HepG2 (cell line): ENCODE data around the gene STK32A. TPM values are rescaled to one million over a fixed set of nuclear protein-coding genes. Genes with fewer than 3 reads are reported as not detected.

Experiments
- ATAC-seq: fragments of 200-7000 bp; cut with Tn5 transposase; 3 replicates; pipeline ENCODE4 v1.9.1; 2020; ENCODE audit warnings: mild to moderate bottlenecking, moderate library complexity
- BruUV-seq: library from RNA; stranded (reverse); fragments of 400-500 nt; replicated peaks from 2 replicates; lab custom pipeline; 2021; lab: Mats Ljungman, UMichigan
- CTCF ChIA-PET: fragments of 300-600 bp; formaldehyde crosslinking; extraction: SDS; loops from one replicate; lab custom pipeline; 2021; ENCODE audit warnings: low total read pairs, inconsistent platforms, low intra/inter-chr PET ratio; lab: Yijun Ruan, JAX
- POLR2A ChIA-PET: fragments of 350-600 bp; sonication (Branson Sonifier 250); formaldehyde crosslinking; loops from one replicate; lab custom pipeline; 2020; ENCODE audit warnings: antibody characterized with exemption, inconsistent platforms; lab: Yijun Ruan, JAX
- DNase-seq: peaks from one replicate; pipeline ENCODE4 v3.0.0-alpha.2; 2015; ENCODE audit warnings: low spot score
- FAIRE-seq: peaks from 3 replicates; lab custom pipeline; 2011; peaks lifted over from hg19 to GRCh38; lab: Jason Lieb, UNC
- H2AFZ ChIP-seq: one replicate; pipeline ENCODE4 v1.6.1; 2011; ENCODE audit warnings: low read length, inconsistent platforms
- H3K27ac ChIP-seq: fragments of 300-600 bp; 3 replicates; pipeline ENCODE4 v1.8.0; 2011; ENCODE audit warnings: mixed run types, mild to moderate bottlenecking, mixed read lengths, low read length, inconsistent platforms; ENCODE audit not compliant: insufficient read depth; ENCODE audit errors: extremely low read length
- H3K27me3 ChIP-seq, 2 experiments: fragments of 200-600 bp in 1 of 2; 2 replicates in 1 of 2; 3 replicates in 1 of 2; pipeline versions ENCODE4 v1.6.0 to v1.8.0; 2011; ENCODE audit warnings: low read length in 2 of 2, mild to moderate bottlenecking in 2 of 2, moderate library complexity in 2 of 2, inconsistent platforms in 1 of 2; ENCODE audit not compliant: insufficient read depth in 2 of 2, control insufficient read depth in 1 of 2
- H3K36me3 ChIP-seq, 2 experiments: fragments of 200-600 bp in 1 of 2; replicated peaks in 1 of 2; 2 replicates in 1 of 2; 3 replicates in 1 of 2; pipeline versions ENCODE4 v1.5.1 to v1.8.0; 2011; ENCODE audit warnings: low read length in 2 of 2, inconsistent platforms in 1 of 2; ENCODE audit not compliant: insufficient read depth in 2 of 2, control insufficient read depth in 1 of 2
- H3K4me1 ChIP-seq: 2 replicates; pipeline ENCODE4 v1.5.1; 2012; ENCODE audit warnings: low read length, inconsistent platforms; ENCODE audit not compliant: insufficient read depth
- H3K4me2 ChIP-seq: 2 replicates; pipeline ENCODE4 v1.6.0; 2011; ENCODE audit warnings: low read depth, low read length, inconsistent platforms
- H3K4me3 ChIP-seq, 3 experiments: fragments of 200-600 bp in 1 of 3; sonication (generic), shearing (Covaris generic) in 1 of 3; replicated peaks in 1 of 3; 2 replicates each; pipeline ENCODE4 v1.5.1; 2011 to 2016; ENCODE audit warnings: low read length in 3 of 3, inconsistent platforms in 2 of 3, low read depth in 2 of 3, mild to moderate bottlenecking in 2 of 3, control low read depth in 1 of 3, mixed read lengths in 1 of 3; ENCODE audit not compliant: insufficient read depth in 1 of 3
- H3K79me2 ChIP-seq: one replicate; pipeline ENCODE4 v1.6.1; 2011; ENCODE audit warnings: low read length, inconsistent platforms; ENCODE audit not compliant: insufficient read depth
- H3K9ac ChIP-seq: 2 replicates; pipeline ENCODE4 v1.6.0; 2011; ENCODE audit warnings: mild to moderate bottlenecking, low read depth, low read length, inconsistent platforms; ENCODE audit not compliant: insufficient read depth
- H3K9me3 ChIP-seq: 2 replicates; pipeline ENCODE4 v1.5.1; 2012; ENCODE audit warnings: mild to moderate bottlenecking, low read length
- H4K20me1 ChIP-seq: 2 replicates; pipeline ENCODE4 v1.6.0; 2011; ENCODE audit warnings: inconsistent platforms, mild to moderate bottlenecking, low read length, moderate library complexity; ENCODE audit not compliant: insufficient read depth
- AGO2 ChIP-seq: fragments of 200-400 bp; formaldehyde crosslinking; optimal IDR thresholded peaks from 2 replicates; pipeline ENCODE3; 2017; ENCODE audit warnings: mild to moderate bottlenecking, low read depth, low read length, moderate library complexity
- CHD4 ChIP-seq: fragments of 200-600 bp; sonication (generic); IDR thresholded peaks from 2 replicates; pipeline ENCODE4 v1.7.0; 2017; ENCODE audit warnings: mild to moderate bottlenecking, low read length, borderline replicate concordance
- FOXM1 ChIP-seq: sonication (generic); formaldehyde crosslinking; IDR thresholded peaks from 2 replicates; pipeline ENCODE4 v1.5.0; 2020; ENCODE audit warnings: missing genetic modification reagents
- HMGA1 ChIP-seq: sonication (generic); formaldehyde crosslinking; conservative IDR thresholded peaks from 2 replicates; pipeline ENCODE4 v1.4.0; 2020; ENCODE audit warnings: missing genetic modification reagents
- MZF1 ChIP-seq: sonication (generic); formaldehyde crosslinking; IDR thresholded peaks from 2 replicates; pipeline ENCODE4 v1.8.1; 2023; ENCODE audit warnings: mild to moderate bottlenecking, missing genetic modification reagents, borderline replicate concordance
- NFE2L2 ChIP-seq: fragments of 150-350 bp; IDR thresholded peaks from 2 replicates; pipeline ENCODE4 v1.6.1; 2014; ENCODE audit warnings: low read length
- PHF8 ChIP-seq: sonication (generic); formaldehyde crosslinking; IDR thresholded peaks from 2 replicates; pipeline ENCODE4 v1.5.0; 2020; ENCODE audit warnings: missing genetic modification reagents
- POGZ ChIP-seq: sonication (generic); formaldehyde crosslinking; IDR thresholded peaks from 2 replicates; pipeline ENCODE4 v1.4.0; 2020; ENCODE audit warnings: mild to moderate bottlenecking, missing genetic modification reagents
- THAP11 ChIP-seq: IDR thresholded peaks from 2 replicates; pipeline ENCODE4 v1.6.1; 2016; ENCODE audit warnings: missing biosample characterization, missing genetic modification reagents
- ZBTB1 ChIP-seq: sonication (generic); formaldehyde crosslinking; IDR thresholded peaks from 2 replicates; pipeline ENCODE4 v1.4.0; 2020; ENCODE audit warnings: missing genetic modification reagents, borderline replicate concordance
- ZNF17 ChIP-seq: sonication (generic); formaldehyde crosslinking; IDR thresholded peaks from 2 replicates; pipeline ENCODE4 v1.5.0; 2020; ENCODE audit warnings: mild to moderate bottlenecking, missing genetic modification reagents
- ZNF260 ChIP-seq: sonication (generic); formaldehyde crosslinking; IDR thresholded peaks from 2 replicates; pipeline ENCODE4 v1.4.0; 2020; ENCODE audit warnings: missing genetic modification reagents, low read depth, mild to moderate bottlenecking, borderline replicate concordance
- ZNF296 ChIP-seq: sonication (generic); formaldehyde crosslinking; conservative IDR thresholded peaks from 2 replicates; pipeline ENCODE4 v1.5.0; 2020; ENCODE audit warnings: mild to moderate bottlenecking, missing genetic modification reagents
- ZNF354B ChIP-seq: sonication (generic); formaldehyde crosslinking; IDR thresholded peaks from 2 replicates; pipeline ENCODE4 v1.8.0; 2022; ENCODE audit warnings: mild to moderate bottlenecking, missing genetic modification reagents
- ZNF891 ChIP-seq: sonication (generic); formaldehyde crosslinking; IDR thresholded peaks from 2 replicates; pipeline ENCODE4 v1.5.0; 2020; ENCODE audit warnings: mild to moderate bottlenecking, missing genetic modification reagents
- WGBS: methylation state at CpG from one replicate; pipeline ENCODE4 v1.1.6; 2017; ENCODE audit warnings: low lambda C conversion rate; 5-methylcytosine and 5-hydroxymethylcytosine counted together
- in situ Hi-C: cut with HindIII; loops from 2 replicates; pipeline ENCODE4 v1.10.0; 2017; ENCODE audit warnings: low pct_unique_long_range_greater_than_20kb; ENCODE audit not compliant: extremely low pct_ligation_motif_present
- intact Hi-C: fragments of 100-400 bp; cut with micrococcal nuclease; formaldehyde crosslinking; loops from one replicate; pipeline ENCODE4 v1.10.0; 2022; ENCODE audit not compliant: unreplicated experiment
- polyA plus RNA-seq, 8 experiments: library from polyadenylated mRNA; depleted of rRNA in 3 of 8; stranded (reverse) in 7 of 8; unstranded in 1 of 8; fragments of >200 nt; fragmentation: Illumina TruSeq in 4 of 8; extraction: Trizol in 4 of 8; gene quantifications; 2 replicates each; pipeline versions ENCODE4 v1.2.1 to v1.2.3, GENCODE V29; 2011 to 2016; ENCODE audit warnings: low read depth in 4 of 8, missing spikeins in 1 of 8, mixed read lengths in 1 of 8; ENCODE audit not compliant: insufficient read depth in 1 of 8
- total RNA-seq, 5 experiments: library from RNA; depleted of rRNA; stranded (reverse); fragments of >200 nt; fragmentation: Illumina TruSeq; extraction: Trizol; gene quantifications; 2 replicates each; pipeline ENCODE4 v1.2.3, GENCODE V29; 2016; ENCODE audit warnings: low read depth in 1 of 5
- TF ChIP-seq, protein P1 (sequence below): sonication (generic); formaldehyde crosslinking; IDR thresholded peaks from 2 replicates; pipeline ENCODE4 v1.5.0; 2020; ENCODE audit warnings: missing genetic modification reagents, mild to moderate bottlenecking, borderline replicate concordance
- TF ChIP-seq, protein P2 (sequence below): sonication (generic); formaldehyde crosslinking; IDR thresholded peaks from 2 replicates; pipeline ENCODE4 v1.4.0; 2020; ENCODE audit warnings: missing genetic modification reagents
- TF ChIP-seq, protein P3 (sequence below): sonication (generic); formaldehyde crosslinking; IDR thresholded peaks from 2 replicates; pipeline ENCODE4 v1.5.1; 2020; ENCODE audit warnings: missing genetic modification reagents, mild to moderate bottlenecking, borderline replicate concordance
- TF ChIP-seq, protein P4 (sequence below): IDR thresholded peaks from 2 replicates; pipeline ENCODE4 v1.6.1; 2016; ENCODE audit warnings: low read depth, borderline replicate concordance

Gene STK32A
- total and polyA plus RNA-seq, 2 of the 13 experiments (the other 11 are each of a cell fraction or from before 2014, with no cell fraction given), result not detected

DNA sequence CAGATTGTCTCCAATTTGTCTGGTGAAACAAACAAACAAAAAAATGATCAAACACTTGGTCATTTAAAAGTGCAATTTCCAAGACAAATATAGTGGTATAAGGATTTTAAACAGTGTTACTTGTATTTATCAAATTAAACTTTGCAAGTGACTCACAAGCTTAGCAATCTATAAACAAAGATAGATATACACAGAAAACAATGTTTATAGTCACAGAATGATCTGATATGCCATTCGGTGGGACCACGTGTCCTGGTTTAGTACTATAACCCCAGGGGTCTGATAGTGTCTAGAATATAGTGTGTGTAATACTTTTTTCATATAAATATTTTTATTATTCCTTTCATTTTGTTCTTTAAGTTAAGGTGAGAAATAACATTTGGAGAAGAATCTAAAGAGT lies 183.8 kb downstream of the STK32A start:
- ChIA-PET POLR2A (no interaction called here), CTCF (no interaction called here)
- Histone ChIP-seq H3K4me3 (no peak overlapping the region), H3K27me3 (no peaks in the 10 kb centered on the region; a peak in 1 of 5 replicates), H3K9me3 (no peaks in the 10 kb centered on the region), H2AFZ (no peak overlapping the region), H3K27ac (no peak overlapping the region), H4K20me1 (no peaks in the 10 kb centered on the region), H3K36me3 (no peaks in the 10 kb centered on the region), H3K9ac (no peak overlapping the region), H3K4me2 (no peak overlapping the region), H3K4me1 (no peaks in the 10 kb centered on the region), H3K79me2 (no peaks in the 10 kb centered on the region)
- no peak for DNase-seq
- no peak for TF ChIP-seq ZBTB1 (CRISPR knock-in tag)
- TF ChIP-seq, protein P1, sequence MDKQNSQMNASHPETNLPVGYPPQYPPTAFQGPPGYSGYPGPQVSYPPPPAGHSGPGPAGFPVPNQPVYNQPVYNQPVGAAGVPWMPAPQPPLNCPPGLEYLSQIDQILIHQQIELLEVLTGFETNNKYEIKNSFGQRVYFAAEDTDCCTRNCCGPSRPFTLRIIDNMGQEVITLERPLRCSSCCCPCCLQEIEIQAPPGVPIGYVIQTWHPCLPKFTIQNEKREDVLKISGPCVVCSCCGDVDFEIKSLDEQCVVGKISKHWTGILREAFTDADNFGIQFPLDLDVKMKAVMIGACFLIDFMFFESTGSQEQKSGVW (CRISPR knock-in tag), result no peak
- TF ChIP-seq CHD4, result no peak
- no peak for TF ChIP-seq AGO2
- TF ChIP-seq, protein P2, sequence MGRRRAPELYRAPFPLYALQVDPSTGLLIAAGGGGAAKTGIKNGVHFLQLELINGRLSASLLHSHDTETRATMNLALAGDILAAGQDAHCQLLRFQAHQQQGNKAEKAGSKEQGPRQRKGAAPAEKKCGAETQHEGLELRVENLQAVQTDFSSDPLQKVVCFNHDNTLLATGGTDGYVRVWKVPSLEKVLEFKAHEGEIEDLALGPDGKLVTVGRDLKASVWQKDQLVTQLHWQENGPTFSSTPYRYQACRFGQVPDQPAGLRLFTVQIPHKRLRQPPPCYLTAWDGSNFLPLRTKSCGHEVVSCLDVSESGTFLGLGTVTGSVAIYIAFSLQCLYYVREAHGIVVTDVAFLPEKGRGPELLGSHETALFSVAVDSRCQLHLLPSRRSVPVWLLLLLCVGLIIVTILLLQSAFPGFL (CRISPR knock-in tag), result no peak
- no peak for TF ChIP-seq ZNF260 (CRISPR knock-in tag)
- TF ChIP-seq FOXM1 (CRISPR knock-in tag), result no peak
- TF ChIP-seq, protein P3, sequence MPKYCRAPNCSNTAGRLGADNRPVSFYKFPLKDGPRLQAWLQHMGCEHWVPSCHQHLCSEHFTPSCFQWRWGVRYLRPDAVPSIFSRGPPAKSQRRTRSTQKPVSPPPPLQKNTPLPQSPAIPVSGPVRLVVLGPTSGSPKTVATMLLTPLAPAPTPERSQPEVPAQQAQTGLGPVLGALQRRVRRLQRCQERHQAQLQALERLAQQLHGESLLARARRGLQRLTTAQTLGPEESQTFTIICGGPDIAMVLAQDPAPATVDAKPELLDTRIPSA (CRISPR knock-in tag), result no peak
- no peak for TF ChIP-seq HMGA1 (CRISPR knock-in tag)
- no peak for TF ChIP-seq ZNF891 (CRISPR knock-in tag)
- TF ChIP-seq MZF1, result no peak
- no peak for TF ChIP-seq ZNF354B (CRISPR knock-in tag)
- no peak for TF ChIP-seq ZNF296
- TF ChIP-seq, protein P4, sequence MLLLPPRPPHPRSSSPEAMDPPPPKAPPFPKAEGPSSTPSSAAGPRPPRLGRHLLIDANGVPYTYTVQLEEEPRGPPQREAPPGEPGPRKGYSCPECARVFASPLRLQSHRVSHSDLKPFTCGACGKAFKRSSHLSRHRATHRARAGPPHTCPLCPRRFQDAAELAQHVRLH, result no peak
- TF ChIP-seq NFE2L2, result no peak
- TF ChIP-seq POGZ (CRISPR knock-in tag), result no peak
- TF ChIP-seq PHF8, result no peak
- TF ChIP-seq ZNF17, result no peak
- no peak for TF ChIP-seq THAP11
- in situ Hi-C loops (no loop called here), intact Hi-C loops (no loop called here)
- WGBS, result 4% methylated on average over 2 of the region's 2 CpGs
- BruUV-seq, result no TSS peak
- no peak for ATAC-seq
- FAIRE-seq, result no peak
